ENCODE data around the gene SLCO2A1.

SLCO2A1 gene

GRCh38 chr3:134034005-134034785 is 4.5 kb upstream of the SLCO2A1 start:
- DNase-seq (ENCODE audit: low spot score): no peak

- DNase-seq (ENCODE audit: low spot score): no peak
These were observed 3.7 kb upstream of the SLCO2A1 start for GRCh38 chr3:134033315-134033996.

GRCh38 chr3:134031348-134031915 is 1.7 kb upstream of the SLCO2A1 start:
- no peak for DNase-seq (ENCODE audit: low spot score)

- no peak for DNase-seq (ENCODE audit: low spot score)
These were observed 938 bp upstream of the SLCO2A1 start for GRCh38 chr3:134030379-134031347.

GRCh38 chr3:134029256-134029733 is 430 bp downstream of the SLCO2A1 start:
- no peak for DNase-seq (ENCODE audit: low spot score)

- no peak for DNase-seq (ENCODE audit: low spot score)
These were observed 1.1 kb downstream of the SLCO2A1 start for GRCh38 chr3:134028486-134029255.

- no peak for DNase-seq (ENCODE audit: low spot score)
These were observed 2.1 kb downstream of the SLCO2A1 start for GRCh38 chr3:134027631-134028030.

GRCh38 chr3:134020135-134020680 is 9.5 kb downstream of the SLCO2A1 start:
- no peak for DNase-seq (ENCODE audit: low spot score)

- DNase-seq (ENCODE audit: low spot score): no peak
These were observed 10.9 kb downstream of the SLCO2A1 start for GRCh38 chr3:134018850-134019249.

- no peak for DNase-seq (ENCODE audit: low spot score)
These were observed 11.3 kb downstream of the SLCO2A1 start for GRCh38 chr3:134018406-134018805.

GRCh38 chr3:134017490-134017889 is 12.2 kb downstream of the SLCO2A1 start:
- DNase-seq (ENCODE audit: low spot score): no peak

GRCh38 chr3:134014270-134014669 is 15.5 kb downstream of the SLCO2A1 start:
- DNase-seq (ENCODE audit: low spot score): no peak

- no peak for DNase-seq (ENCODE audit: low spot score)
These were observed 16.4 kb downstream of the SLCO2A1 start for GRCh38 chr3:134013280-134013679.

- DNase-seq (ENCODE audit: low spot score): no peak
These were observed 20.3 kb downstream of the SLCO2A1 start for GRCh38 chr3:134009345-134010000.

GRCh38 chr3:134008630-134009156 is 21.0 kb downstream of the SLCO2A1 start:
- no peak for DNase-seq (ENCODE audit: low spot score)

- no peak for DNase-seq (ENCODE audit: low spot score)
These were observed 21.9 kb downstream of the SLCO2A1 start for GRCh38 chr3:134007819-134008218.

GRCh38 chr3:134004841-134005240 is 24.9 kb downstream of the SLCO2A1 start:
- DNase-seq (ENCODE audit: low spot score): no peak

- no peak for DNase-seq (ENCODE audit: low spot score)
These were observed 26.7 kb downstream of the SLCO2A1 start for GRCh38 chr3:134003066-134003465.

- DNase-seq (ENCODE audit: low spot score): no peak
These were observed 27.4 kb downstream of the SLCO2A1 start for GRCh38 chr3:134002306-134002705.

GRCh38 chr3:134001251-134001650 is 28.5 kb downstream of the SLCO2A1 start:
- DNase-seq (ENCODE audit: low spot score): no peak
